Occipital lobe (tissue), 2 donors: ENCODE results near the gene BRI3. TPM values are rescaled to one million over a fixed set of nuclear protein-coding genes. Genes with fewer than 3 reads are reported as not detected.

Source experiments
- DNase-seq: peaks from one replicate; lab custom pipeline; 2025; lab: John Stamatoyannopoulos, UW
- total RNA-seq: library from RNA; depleted of rRNA; stranded (reverse); fragments of >200 nt; gene quantifications from one replicate; pipeline ENCODE4 v1.2.3, GENCODE V29; 2014

Gene BRI3
- total RNA-seq, 1 donor from 2014 or later: 21.4 TPM

GRCh38 chr7:98286701-98287485 is 5.4 kb downstream of the BRI3 start:
- DNase-seq: no peak

- DNase-seq: no peak
These were observed 6.0 kb downstream of the BRI3 start for GRCh38 chr7:98287486-98287959.

GRCh38 chr7:98288064-98288823 is 6.8 kb downstream of the BRI3 start:
- no peak for DNase-seq

- no peak for DNase-seq
These were observed 7.9 kb downstream of the BRI3 start for GRCh38 chr7:98289333-98289875.

GRCh38 chr7:98291717-98292116 is 10.2 kb downstream of the BRI3 start:
- DNase-seq: no peak

- no peak for DNase-seq
These were observed 11.8 kb downstream of the BRI3 start for GRCh38 chr7:98293265-98293664.

- no peak for DNase-seq
These were observed 12.3 kb downstream of the BRI3 start for GRCh38 chr7:98293746-98294145.

GRCh38 chr7:98294326-98294725 is 12.8 kb downstream of the BRI3 start:
- no peak for DNase-seq

- no peak for DNase-seq
These were observed 13.4 kb downstream of the BRI3 start for GRCh38 chr7:98294798-98295382.

GRCh38 chr7:98295467-98296192 is 14.1 kb downstream of the BRI3 start:
- no peak for DNase-seq

GRCh38 chr7:98296833-98297232 is 15.3 kb downstream of the BRI3 start:
- no peak for DNase-seq

- no peak for DNase-seq
These were observed 16.3 kb downstream of the BRI3 start for GRCh38 chr7:98297626-98298286.

- DNase-seq: no peak
These were observed 19.3 kb downstream of the BRI3 start for GRCh38 chr7:98300595-98301372.

GRCh38 chr7:98301693-98302470 is 20.4 kb downstream of the BRI3 start:
- DNase-seq: no peak

- no peak for DNase-seq
These were observed 21.8 kb downstream of the BRI3 start for GRCh38 chr7:98303176-98303865.

GRCh38 chr7:98303906-98304305 is 22.4 kb downstream of the BRI3 start:
- DNase-seq: no peak

GRCh38 chr7:98305951-98306535 is 24.6 kb downstream of the BRI3 start:
- no peak for DNase-seq

- DNase-seq: no peak
These were observed 26.5 kb downstream of the BRI3 start for GRCh38 chr7:98307971-98308466.
